WTC11 (cell line): ENCODE results near the gene PLIN4. TPM values are rescaled to one million over a fixed set of nuclear protein-coding genes. Genes with fewer than 3 reads are reported as not detected.

Experiments
- ATAC-seq: fragments of 200-7000 bp; cut with Tn5 transposase; 2 replicates; pipeline ENCODE4 v1.10.0; 2021; ENCODE audit warnings: mild to moderate bottlenecking, moderate library complexity
- CTCF ChIA-PET: fragments of 300-600 bp; sonication (Branson Sonifier 250); formaldehyde crosslinking; loops from one replicate; lab custom pipeline; 2021; ENCODE audit warnings: antibody characterized with exemption; lab: Charles Lee
- POLR2A ChIA-PET: fragments of 350-600 bp; sonication (Branson Sonifier 250); formaldehyde crosslinking; loops from one replicate; lab custom pipeline; 2021; ENCODE audit warnings: antibody characterized with exemption; lab: Charles Lee
- DNase-seq: peaks from one replicate; pipeline ENCODE4 v3.0.0; 2021; ENCODE audit warnings: low spot score
- H3K27ac Mint-ChIP-seq: 2 replicates; pipeline ENCODE4 v1.8.0; 2021; ENCODE audit warnings: mixed read lengths
- H3K27me3 Mint-ChIP-seq: 2 replicates; pipeline ENCODE4 v1.8.0; 2021; ENCODE audit warnings: low read depth, mild to moderate bottlenecking, moderate library complexity, mixed read lengths
- H3K36me3 Mint-ChIP-seq: 2 replicates; pipeline ENCODE4 v1.8.0; 2021; ENCODE audit warnings: mixed read lengths
- H3K4me1 Mint-ChIP-seq: 2 replicates; pipeline ENCODE4 v1.8.0; 2022; ENCODE audit warnings: mixed read lengths
- H3K4me3 Mint-ChIP-seq: 2 replicates; pipeline ENCODE4 v1.8.0; 2021; ENCODE audit warnings: mild to moderate bottlenecking, moderate library complexity, mixed read lengths
- H3K9me3 Mint-ChIP-seq: 2 replicates; pipeline ENCODE4 v1.8.0; 2021; ENCODE audit warnings: mixed read lengths
- AR ChIP-seq: fragments of 250-450 bp; sonication (Bioruptor Pico); IDR thresholded peaks from 2 replicates; pipeline ENCODE4 v1.9.0; 2021; ENCODE audit warnings: mild to moderate bottlenecking
- CBFB ChIP-seq: sonication (generic); formaldehyde crosslinking; IDR thresholded peaks from 2 replicates; pipeline ENCODE4 v1.8.1; 2022; ENCODE audit warnings: mild to moderate bottlenecking, low read depth, missing genetic modification reagents
- CREM ChIP-seq: sonication (generic); formaldehyde crosslinking; IDR thresholded peaks from 2 replicates; pipeline ENCODE4 v1.8.1; 2022; ENCODE audit warnings: mild to moderate bottlenecking, missing genetic modification reagents, moderate library complexity
- EMX1 ChIP-seq: fragments of 250-450 bp; sonication (Bioruptor Pico); IDR thresholded peaks from 2 replicates; pipeline ENCODE4 v1.8.0; 2021; ENCODE audit warnings: mild to moderate bottlenecking
- FOXJ3 ChIP-seq: sonication (generic); formaldehyde crosslinking; IDR thresholded peaks from 2 replicates; pipeline ENCODE4 v1.9.0; 2021; ENCODE audit warnings: missing genetic modification reagents, mild to moderate bottlenecking, borderline replicate concordance
- FOXK1 ChIP-seq: sonication (generic); formaldehyde crosslinking; IDR thresholded peaks from 2 replicates; pipeline ENCODE4 v1.8.0; 2022; ENCODE audit warnings: mild to moderate bottlenecking, moderate library complexity, missing genetic modification reagents
- GABPB1 ChIP-seq: sonication (generic); formaldehyde crosslinking; IDR thresholded peaks from 2 replicates; pipeline ENCODE4 v1.8.1; 2023; ENCODE audit warnings: mild to moderate bottlenecking, missing genetic modification reagents
- MXD4 ChIP-seq: fragments of 250-450 bp; sonication (Bioruptor Pico); IDR thresholded peaks from 2 replicates; pipeline ENCODE4 v1.8.0; 2021; ENCODE audit warnings: mild to moderate bottlenecking, moderate library complexity, borderline replicate concordance
- NFE2L1 ChIP-seq: sonication (generic); formaldehyde crosslinking; IDR thresholded peaks from 2 replicates; pipeline ENCODE4 v1.8.1; 2023; ENCODE audit warnings: missing genetic modification reagents
- NR2C2 ChIP-seq: sonication (generic); formaldehyde crosslinking; IDR thresholded peaks from 2 replicates; pipeline ENCODE4 v1.8.0; 2022; ENCODE audit warnings: mild to moderate bottlenecking, missing genetic modification reagents
- PRRX2 ChIP-seq: fragments of 250-450 bp; sonication (Bioruptor Pico); IDR thresholded peaks from 2 replicates; pipeline ENCODE4 v1.8.0; 2021; ENCODE audit warnings: mild to moderate bottlenecking
- USF2 ChIP-seq: sonication (generic); formaldehyde crosslinking; IDR thresholded peaks from 2 replicates; pipeline ENCODE4 v1.8.1; 2023; ENCODE audit warnings: mild to moderate bottlenecking, missing genetic modification reagents, moderate library complexity
- ZNF138 ChIP-seq: sonication (generic); formaldehyde crosslinking; conservative IDR thresholded peaks from 2 replicates; pipeline ENCODE4 v1.8.1; 2022; ENCODE audit warnings: mild to moderate bottlenecking, moderate library complexity, missing genetic modification reagents
- ZNF232 ChIP-seq: sonication (generic); formaldehyde crosslinking; IDR thresholded peaks from 2 replicates; pipeline ENCODE4 v1.8.0; 2022; ENCODE audit warnings: mild to moderate bottlenecking, missing genetic modification reagents
- ZNF263 ChIP-seq: sonication (generic); formaldehyde crosslinking; IDR thresholded peaks from 2 replicates; pipeline ENCODE4 v1.8.1; 2022; ENCODE audit warnings: low read depth, mild to moderate bottlenecking, moderate library complexity, missing genetic modification reagents
- ZNF532 ChIP-seq: fragments of 250-450 bp; sonication (Bioruptor Pico); IDR thresholded peaks from 2 replicates; pipeline ENCODE4 v1.9.0; 2021; ENCODE audit warnings: mild to moderate bottlenecking, borderline replicate concordance
- total RNA-seq: library from RNA; stranded (reverse); gene quantifications from 3 replicates; pipeline ENCODE4 v1.2.3, GENCODE V29; 2021
- TF ChIP-seq, protein P1 (sequence below): sonication (generic); formaldehyde crosslinking; conservative IDR thresholded peaks from 2 replicates; pipeline ENCODE4 v1.8.1; 2023; ENCODE audit warnings: mild to moderate bottlenecking, low read depth, missing genetic modification reagents, moderate library complexity
- TF ChIP-seq, protein P2 (sequence below): sonication (generic); formaldehyde crosslinking; IDR thresholded peaks from 2 replicates; pipeline ENCODE4 v1.8.1; 2023; ENCODE audit warnings: mild to moderate bottlenecking, missing genetic modification reagents
- TF ChIP-seq, protein P3 (sequence below): fragments of 250-450 bp; sonication (Bioruptor Pico); conservative IDR thresholded peaks from 2 replicates; pipeline ENCODE4 v1.9.0; 2021; ENCODE audit warnings: mild to moderate bottlenecking

Gene PLIN4
- total RNA-seq, 1 experiment from 2014 or later = 0.35 TPM

DNA sequence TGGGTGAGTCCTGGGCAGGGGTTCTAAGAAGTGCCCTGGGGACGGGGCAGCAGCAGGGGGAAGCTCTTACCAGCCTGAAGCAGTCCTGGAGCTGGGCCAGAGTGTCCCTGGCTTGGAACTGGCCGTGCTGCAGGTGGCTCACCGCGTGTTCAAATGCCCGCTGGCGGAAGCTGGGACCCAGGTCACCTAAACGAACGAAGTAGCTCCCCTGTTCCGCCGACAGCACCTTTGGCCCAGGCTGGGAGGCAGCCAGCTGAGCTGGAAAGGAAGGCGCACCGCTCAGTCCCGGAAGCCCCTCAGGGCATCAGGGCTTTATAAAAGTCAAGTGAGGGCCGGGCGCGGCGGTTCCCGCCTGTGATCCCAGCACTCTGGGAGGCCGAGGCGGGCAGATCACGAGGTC is 9.6 kb downstream of the PLIN4 start:
- ChIA-PET POLR2A (interaction anchor here (0.6 to 1.3 kb wide), 2 partner anchors 26 to 61 kb away, joined by 4 to 6 read pairs; partner anchors contain the start of gene PLIN5), CTCF (interaction anchor here (1.2 to 2.4 kb wide), 4 partner anchors 14 to 168 kb away, joined by 3 to 11 read pairs (median 6); no protein-coding TSS in a partner anchor)

More for the DNA sequence above, 9.6 kb downstream of the PLIN4 start:
- no peak overlapping the region for H3K27ac Mint-ChIP-seq
- DNase-seq (no peak), ATAC-seq (no peak)
- H3K4me1 Mint-ChIP-seq = no peaks in the 10 kb centered on the region
- H3K9me3 Mint-ChIP-seq = no peaks in the 10 kb centered on the region
- TF ChIP-seq ZNF138 (CRISPR knock-in tag) = no peak
- TF ChIP-seq, protein P1, sequence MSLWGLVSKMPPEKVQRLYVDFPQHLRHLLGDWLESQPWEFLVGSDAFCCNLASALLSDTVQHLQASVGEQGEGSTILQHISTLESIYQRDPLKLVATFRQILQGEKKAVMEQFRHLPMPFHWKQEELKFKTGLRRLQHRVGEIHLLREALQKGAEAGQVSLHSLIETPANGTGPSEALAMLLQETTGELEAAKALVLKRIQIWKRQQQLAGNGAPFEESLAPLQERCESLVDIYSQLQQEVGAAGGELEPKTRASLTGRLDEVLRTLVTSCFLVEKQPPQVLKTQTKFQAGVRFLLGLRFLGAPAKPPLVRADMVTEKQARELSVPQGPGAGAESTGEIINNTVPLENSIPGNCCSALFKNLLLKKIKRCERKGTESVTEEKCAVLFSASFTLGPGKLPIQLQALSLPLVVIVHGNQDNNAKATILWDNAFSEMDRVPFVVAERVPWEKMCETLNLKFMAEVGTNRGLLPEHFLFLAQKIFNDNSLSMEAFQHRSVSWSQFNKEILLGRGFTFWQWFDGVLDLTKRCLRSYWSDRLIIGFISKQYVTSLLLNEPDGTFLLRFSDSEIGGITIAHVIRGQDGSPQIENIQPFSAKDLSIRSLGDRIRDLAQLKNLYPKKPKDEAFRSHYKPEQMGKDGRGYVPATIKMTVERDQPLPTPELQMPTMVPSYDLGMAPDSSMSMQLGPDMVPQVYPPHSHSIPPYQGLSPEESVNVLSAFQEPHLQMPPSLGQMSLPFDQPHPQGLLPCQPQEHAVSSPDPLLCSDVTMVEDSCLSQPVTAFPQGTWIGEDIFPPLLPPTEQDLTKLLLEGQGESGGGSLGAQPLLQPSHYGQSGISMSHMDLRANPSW (CRISPR knock-in tag) = no peak
- TF ChIP-seq EMX1 = no peak
- TF ChIP-seq NFE2L1 (CRISPR knock-in tag) = no peak
- TF ChIP-seq, protein P2, sequence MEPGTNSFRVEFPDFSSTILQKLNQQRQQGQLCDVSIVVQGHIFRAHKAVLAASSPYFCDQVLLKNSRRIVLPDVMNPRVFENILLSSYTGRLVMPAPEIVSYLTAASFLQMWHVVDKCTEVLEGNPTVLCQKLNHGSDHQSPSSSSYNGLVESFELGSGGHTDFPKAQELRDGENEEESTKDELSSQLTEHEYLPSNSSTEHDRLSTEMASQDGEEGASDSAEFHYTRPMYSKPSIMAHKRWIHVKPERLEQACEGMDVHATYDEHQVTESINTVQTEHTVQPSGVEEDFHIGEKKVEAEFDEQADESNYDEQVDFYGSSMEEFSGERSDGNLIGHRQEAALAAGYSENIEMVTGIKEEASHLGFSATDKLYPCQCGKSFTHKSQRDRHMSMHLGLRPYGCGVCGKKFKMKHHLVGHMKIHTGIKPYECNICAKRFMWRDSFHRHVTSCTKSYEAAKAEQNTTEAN (CRISPR knock-in tag) = no peak
- TF ChIP-seq, protein P3, sequence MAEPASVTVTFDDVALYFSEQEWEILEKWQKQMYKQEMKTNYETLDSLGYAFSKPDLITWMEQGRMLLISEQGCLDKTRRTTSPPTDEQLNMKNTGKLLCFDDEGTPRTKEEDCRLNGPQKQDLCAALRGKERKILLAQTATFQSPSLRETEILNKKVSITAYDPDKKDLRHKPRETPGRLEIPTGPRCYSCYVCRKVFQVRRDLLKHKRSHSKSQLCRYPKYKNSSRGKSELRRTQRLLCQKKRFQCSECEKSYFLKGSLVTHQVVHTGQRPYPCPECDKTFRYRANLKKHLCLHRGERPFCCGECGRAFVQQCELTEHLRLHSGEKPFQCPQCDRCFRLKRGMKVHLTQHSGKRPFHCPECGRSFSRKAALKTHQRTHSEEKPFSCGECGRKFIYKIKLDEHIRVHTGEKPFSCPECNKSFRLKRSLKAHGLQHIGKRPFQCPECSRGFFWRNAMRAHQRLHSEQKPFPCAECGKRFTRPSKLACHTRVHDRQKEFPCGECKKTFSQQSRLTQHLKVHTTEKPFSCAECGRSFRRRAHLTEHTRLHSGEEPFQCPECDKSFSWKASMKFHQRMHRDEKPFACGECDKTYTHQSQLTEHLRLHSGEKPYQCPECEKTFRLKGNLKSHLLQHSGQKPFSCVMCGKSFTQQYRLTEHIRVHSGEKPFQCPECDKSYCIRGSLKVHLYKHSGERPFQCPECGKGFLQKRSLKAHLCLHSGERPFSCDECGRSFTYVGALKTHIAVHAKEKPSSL = no peak
- no peak for TF ChIP-seq PRRX2 (CRISPR knock-in tag)
- TF ChIP-seq FOXK1 (CRISPR knock-in tag) = no peak
- no peak for TF ChIP-seq AR
- TF ChIP-seq ZNF263 (CRISPR knock-in tag) = no peak
- TF ChIP-seq ZNF532 (CRISPR knock-in tag) = no peak
- TF ChIP-seq CBFB (CRISPR knock-in tag) = no peak
- TF ChIP-seq USF2 (CRISPR knock-in tag) = no peak
- no peak for TF ChIP-seq MXD4
- TF ChIP-seq CREM = no peak
- no peak for TF ChIP-seq GABPB1 (CRISPR knock-in tag)
- TF ChIP-seq NR2C2 (CRISPR knock-in tag) = no peak
- TF ChIP-seq ZNF232 (CRISPR knock-in tag) = no peak
- TF ChIP-seq FOXJ3 (CRISPR knock-in tag) = no peak
- TF ChIP-seq, all 79 proteins: peak for 0
- H3K4me3 Mint-ChIP-seq = no peak overlapping the region
- peaks cover 64% of the 10 kb centered on the region for H3K27me3 Mint-ChIP-seq
- peaks cover 9% of the 10 kb centered on the region; the same call in 1 of the 2 replicates for H3K36me3 Mint-ChIP-seq
